HFF-Myc (cell line): Measurements from ENCODE around the gene WDR93.

Experiments used
- DNase-seq: peaks from one replicate; pipeline ENCODE4 v3.0.0-alpha.2; 2011; ENCODE audit warnings: low read depth; ENCODE audit errors: extremely low read depth
- H3K4me3 ChIP-seq: replicated peaks from 2 replicates; pipeline ENCODE4 v1.5.1; 2011; ENCODE audit warnings: low read depth, mild to moderate bottlenecking, control low read depth, low read length
- TF ChIP-seq, protein P1 (sequence below): IDR thresholded peaks from 2 replicates; pipeline ENCODE4 v1.5.1; 2012; ENCODE audit warnings: mild to moderate bottlenecking, low read depth, low read length, control low read depth; ENCODE audit errors: missing control alignments

Gene WDR93

DNA sequence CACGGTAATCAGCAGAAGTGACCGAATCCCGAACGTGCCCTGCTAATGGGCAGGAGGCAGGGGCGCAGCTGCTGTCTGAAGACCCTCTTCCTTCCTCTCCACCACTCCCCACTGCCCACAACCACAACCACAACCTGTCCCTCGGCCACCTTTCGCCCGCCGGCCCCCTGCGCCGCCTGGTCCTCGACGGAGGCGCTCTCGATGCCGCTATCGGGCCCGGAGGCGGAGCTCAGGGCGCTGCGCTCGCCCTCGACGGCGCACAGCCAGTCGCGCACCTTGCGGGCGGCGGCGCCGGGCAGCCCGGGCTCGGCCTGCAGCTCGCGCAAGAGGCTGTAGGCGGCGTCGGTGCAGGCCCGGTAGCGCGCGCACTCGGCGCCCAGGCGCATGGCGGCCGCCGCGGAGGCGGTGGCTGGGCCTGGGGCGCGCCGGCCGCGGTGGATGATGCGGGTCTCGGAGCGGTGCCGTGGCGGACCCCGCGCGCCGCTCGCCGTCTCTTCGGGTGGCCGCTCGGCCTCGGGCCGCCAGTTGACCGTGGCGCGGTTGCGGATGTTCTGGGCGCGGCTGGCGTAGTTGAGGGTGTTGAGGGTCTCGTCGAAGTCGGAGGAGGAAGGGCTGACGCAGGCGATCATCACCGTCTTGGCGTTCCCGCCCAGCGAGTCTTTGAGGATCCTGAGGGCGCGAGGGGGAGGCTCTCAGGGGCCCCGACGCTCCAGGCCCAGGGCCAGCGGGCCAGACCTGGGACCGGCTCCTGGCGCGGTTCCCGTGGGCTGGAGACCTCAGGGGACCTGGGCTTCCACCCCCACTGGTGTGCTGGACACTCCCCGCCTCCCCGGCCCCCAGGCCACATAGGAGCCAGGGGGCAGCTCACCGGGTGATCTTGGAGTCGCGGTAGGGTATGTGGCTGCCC is 42.3 kb upstream of the WDR93 start:
- no peak overlapping the region for H3K4me3 ChIP-seq
- DNase-seq: no peak
- TF ChIP-seq, protein P1, sequence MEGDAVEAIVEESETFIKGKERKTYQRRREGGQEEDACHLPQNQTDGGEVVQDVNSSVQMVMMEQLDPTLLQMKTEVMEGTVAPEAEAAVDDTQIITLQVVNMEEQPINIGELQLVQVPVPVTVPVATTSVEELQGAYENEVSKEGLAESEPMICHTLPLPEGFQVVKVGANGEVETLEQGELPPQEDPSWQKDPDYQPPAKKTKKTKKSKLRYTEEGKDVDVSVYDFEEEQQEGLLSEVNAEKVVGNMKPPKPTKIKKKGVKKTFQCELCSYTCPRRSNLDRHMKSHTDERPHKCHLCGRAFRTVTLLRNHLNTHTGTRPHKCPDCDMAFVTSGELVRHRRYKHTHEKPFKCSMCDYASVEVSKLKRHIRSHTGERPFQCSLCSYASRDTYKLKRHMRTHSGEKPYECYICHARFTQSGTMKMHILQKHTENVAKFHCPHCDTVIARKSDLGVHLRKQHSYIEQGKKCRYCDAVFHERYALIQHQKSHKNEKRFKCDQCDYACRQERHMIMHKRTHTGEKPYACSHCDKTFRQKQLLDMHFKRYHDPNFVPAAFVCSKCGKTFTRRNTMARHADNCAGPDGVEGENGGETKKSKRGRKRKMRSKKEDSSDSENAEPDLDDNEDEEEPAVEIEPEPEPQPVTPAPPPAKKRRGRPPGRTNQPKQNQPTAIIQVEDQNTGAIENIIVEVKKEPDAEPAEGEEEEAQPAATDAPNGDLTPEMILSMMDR: no peak

DNA sequence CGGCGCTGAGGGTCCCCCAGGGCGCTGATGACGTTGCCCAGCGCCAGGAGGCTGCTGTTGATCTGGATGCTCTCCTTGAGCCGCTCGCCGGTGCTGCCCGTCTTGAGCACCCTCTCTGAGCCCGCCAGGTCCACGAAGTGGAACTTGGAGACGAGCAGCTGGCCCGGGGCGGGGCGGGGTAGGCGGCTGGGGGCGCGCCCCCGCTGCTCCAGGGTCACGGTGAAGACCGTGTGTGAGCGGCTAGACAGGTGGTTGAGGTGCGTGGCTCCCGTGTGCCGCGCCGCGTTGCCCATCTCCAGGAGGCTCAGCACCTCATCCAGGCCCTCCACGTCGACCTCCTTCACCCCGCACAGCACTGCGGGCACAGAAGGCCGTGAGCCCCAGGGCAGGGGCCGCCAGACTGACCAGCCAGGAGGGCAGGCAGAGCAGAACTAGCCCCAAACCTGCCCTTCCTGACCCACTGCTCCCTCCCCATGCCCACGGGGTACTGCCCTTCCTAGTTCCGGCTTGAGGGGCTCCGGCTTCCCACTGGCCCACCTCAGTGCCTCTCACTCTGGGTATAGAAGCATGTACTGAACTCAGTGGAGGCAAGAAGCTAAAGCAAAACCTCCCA is 41.5 kb upstream of the WDR93 start:
- DNase-seq: no peak
- TF ChIP-seq, protein P1: no peak
- H3K4me3 ChIP-seq: no peak overlapping the region

DNA sequence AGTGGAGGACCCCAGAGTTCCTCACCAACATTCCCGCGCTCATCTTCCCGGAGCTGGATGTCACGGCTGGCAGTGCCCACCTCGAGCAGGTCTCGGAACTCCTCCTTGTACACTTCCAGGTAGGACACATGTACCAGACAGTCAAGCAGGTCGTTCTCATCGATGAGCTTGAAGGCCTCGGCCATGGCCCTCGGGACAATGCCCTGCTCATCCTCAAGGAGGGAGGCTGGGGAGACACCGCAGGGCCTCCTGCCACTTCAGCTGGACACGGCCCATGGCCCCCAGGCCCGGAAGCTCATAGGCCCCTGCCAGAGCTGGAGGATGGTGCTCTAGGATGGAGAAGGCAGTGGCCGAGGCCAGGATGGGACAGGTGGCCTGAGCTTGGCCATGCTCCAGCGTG is 40.9 kb upstream of the WDR93 start:
- DNase-seq: no peak
- H3K4me3 ChIP-seq: no peak overlapping the region
- TF ChIP-seq, protein P1: no peak

DNA sequence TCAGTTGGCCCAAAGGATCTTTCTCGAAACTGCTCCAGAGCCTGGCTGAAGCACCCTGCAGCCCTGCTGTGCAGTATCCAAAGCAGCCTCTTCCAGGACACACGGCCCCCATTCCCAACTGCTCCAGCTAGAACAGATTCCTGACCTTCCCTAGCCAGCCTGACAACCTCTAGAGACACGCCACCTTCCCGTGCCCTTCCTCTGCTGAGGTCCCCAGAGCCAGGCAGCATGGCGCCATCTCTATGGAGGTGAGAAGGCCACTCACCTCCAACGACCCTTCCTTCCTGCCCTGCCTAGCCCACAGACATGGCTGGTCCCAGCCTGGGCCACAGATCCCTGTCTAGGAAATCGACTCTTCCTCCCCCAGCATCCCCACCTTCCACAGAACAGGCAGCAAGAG is 38.5 kb upstream of the WDR93 start:
- H3K4me3 ChIP-seq: no peak overlapping the region
- no peak for DNase-seq
- TF ChIP-seq, protein P1: no peak

DNA sequence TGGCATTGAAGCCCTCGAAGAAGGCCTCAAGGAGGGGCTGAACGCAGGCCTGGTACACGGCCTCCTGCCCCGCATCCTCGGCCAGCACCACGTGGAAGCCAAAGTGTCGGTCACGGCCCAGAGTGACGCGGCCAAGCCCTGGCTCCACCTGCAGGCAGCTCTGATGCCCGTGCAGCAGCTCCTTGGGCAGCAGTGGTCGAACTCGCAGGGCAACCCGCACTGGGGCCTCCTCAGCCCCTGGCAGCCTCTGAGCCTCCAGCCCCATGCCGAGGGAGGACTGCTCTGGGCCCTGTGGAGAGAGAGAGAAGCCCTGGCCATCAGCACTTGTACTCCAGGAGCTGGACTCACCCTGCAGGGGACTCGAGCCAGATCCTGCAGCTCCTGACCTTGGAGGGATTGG is 37.9 kb upstream of the WDR93 start:
- no peak for DNase-seq
- TF ChIP-seq, protein P1: no peak
- H3K4me3 ChIP-seq: no peak overlapping the region

DNA sequence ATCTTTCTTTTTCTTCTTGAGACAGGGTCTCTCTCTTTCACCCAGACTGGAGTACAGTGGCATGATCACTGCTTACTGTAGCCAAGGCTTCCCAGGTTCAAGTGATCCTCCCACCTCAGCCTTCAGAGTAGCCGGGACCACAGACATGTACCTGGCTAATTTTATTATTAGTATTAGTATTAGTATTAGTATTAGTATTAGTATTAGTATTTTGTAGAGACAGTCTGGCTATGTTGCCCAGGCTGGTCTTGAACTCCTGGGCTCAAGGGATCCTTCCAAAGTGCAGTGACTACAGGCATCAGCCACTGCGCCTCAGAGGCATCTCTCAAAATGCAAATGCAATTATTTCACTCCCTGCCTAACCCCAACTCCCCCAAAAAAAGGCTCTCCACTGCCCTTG is 37.0 kb upstream of the WDR93 start:
- TF ChIP-seq, protein P1: no peak
- H3K4me3 ChIP-seq: no peak overlapping the region
- DNase-seq: no peak
